HG02623 (cell line): ENCODE measurements around the gene C12orf56.
A peak's percentile ranks its signal among the peaks of the same experiment; 100 is the strongest.
"Not testable (repeated sequence)": the region's sequence is repeated elsewhere in the genome, so short reads cannot be mapped to it uniquely, and the experiment has no call there.

Source experiments
- ATAC-seq: cut with Tn5 transposase; IDR thresholded peaks from one replicate; pipeline ENCODE4 v1.9.1; 2021; ENCODE audit warnings: moderate library complexity; ENCODE audit not compliant: unreplicated experiment

Gene C12orf56

GRCh38 chr12:64318605-64319004, 72.0 kb downstream of the C12orf56 start:
- ATAC-seq, result no peak

DNA sequence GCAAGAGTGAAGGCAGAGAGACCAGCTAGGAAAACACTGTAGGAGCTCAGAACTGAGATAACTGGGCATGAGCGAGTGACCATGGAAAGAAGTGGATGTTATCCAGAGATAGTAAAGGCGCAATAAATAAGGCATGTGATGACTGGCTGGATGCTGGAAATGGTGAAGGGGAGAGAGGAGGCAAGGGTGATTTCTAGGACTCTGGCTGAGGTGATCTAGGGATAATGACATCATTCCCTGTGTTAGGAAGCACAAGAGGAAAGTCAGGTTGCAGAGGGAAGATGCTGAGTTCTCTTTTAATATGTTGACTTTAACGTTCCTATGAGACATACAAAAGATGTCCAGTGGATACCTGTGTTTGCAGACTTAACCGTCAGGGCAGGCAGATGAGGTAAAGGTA, 78.7 kb downstream of the C12orf56 start:
- no peak for ATAC-seq

DNA sequence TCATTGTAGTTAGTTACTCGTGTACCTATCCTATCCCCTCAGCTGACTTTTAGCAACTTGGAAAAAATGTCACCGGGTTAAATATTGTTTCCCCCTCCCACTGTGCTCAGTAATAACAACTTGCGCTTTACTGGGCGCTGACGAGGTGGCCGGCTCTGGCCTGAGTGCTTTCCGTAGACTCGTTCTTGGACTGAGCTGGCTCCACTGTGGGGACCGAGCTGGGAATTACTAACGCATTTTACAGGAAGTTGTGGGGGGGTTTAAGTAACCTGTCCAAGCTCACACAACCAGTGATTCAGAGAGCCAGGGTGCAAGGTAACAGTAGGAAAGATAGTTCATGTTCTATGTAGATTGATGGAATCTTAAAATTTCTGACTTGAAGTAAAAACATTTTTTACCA, 86.0 kb downstream of the C12orf56 start:
- no peak for ATAC-seq

GRCh38 chr12:64299628-64300027, 90.9 kb downstream of the C12orf56 start:
- ATAC-seq, result no peak

DNA sequence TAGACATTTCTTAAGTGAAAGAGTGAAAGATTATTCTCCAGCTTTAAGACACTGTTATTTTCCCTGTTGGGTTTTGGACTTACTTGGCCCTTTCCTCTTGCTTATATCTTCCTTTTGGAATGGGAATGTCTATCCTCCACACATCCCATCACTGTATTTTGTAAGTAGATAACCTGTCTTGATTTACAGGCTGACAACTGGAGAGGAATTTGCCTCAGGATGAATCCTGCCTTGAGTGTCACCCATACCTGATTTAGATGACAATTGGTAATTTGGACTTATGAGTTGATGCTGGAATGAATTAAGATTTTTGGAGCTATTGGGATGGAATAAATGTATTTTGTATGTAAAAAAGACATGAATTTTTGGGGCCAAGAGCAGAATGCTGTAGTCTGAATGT, 94.3 kb downstream of the C12orf56 start:
- ATAC-seq, result no peak

DNA sequence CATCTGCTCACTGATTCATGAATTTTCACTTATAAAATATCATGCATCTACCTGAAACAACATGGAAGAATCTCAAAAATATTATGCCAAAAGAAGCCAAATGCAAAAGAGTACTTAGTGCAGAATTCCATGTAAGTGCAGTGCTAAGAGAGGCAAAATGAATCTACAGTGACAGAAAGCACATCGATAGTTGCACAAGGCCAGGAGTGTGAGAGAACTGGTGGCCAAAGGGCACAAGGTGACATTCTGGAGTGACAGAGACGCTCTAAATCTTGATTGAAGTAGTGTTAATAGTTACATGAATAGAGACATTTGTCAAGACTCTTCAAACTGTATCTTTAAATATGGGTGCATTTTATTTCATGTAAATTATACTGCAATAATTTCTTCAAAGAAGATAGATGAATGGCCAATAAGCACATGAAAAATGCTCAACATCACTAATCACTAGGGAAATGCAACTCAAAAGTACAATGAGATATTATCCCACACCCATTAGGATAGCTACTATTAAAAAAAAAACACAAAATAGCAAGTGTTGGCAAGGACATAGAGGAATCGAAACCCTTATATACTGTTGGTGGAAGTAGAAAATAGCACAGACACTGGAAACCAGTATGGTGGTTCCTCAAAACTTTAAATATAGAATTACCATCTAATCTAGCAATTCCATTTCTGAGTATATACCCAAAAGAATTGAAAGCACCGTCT, 96.7 kb downstream of the C12orf56 start:
- no peak for ATAC-seq

- not testable (repeated sequence) for ATAC-seq
Observed at GRCh38 chr12:64293174-64293573, 97.4 kb downstream of the C12orf56 start.

DNA sequence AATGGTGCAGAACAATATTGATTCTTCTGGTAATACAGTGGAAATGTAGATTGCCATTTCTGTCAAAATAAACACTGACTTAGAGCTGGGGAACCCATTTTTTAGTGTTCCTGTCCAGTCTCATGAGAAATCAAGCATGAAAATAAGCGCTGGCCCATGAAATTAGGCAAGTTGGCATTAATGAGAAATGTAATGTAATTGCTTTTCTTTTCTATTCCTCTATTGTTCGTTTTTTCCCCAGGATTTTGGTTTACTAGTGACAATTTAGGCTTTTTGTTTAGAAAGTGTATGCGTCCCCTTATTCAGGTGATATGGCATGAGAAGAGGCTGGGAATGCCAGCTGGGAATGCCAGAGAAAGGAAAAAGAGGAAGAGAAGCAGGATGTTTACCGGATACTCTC, 104.0 kb downstream of the C12orf56 start:
- no peak for ATAC-seq

DNA sequence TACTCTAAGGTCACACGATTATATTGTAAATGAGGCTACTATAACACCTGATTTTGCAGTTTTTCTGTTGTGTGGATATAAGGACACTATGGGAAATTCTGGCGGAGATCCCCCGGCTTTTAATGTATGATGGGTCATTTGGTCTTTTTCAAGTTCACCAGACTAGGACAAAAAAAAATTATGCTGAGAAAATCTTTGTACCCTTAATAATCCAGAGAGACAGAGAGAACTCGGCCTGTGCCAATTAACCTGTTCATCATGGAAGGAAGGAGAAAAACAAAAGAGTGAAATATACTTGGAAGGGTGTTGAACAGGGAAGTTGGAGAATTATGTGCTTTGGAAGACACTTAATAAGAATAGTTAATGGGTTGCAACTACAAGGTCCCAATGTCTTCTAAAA, 106.3 kb downstream of the C12orf56 start:
- no peak for ATAC-seq

DNA sequence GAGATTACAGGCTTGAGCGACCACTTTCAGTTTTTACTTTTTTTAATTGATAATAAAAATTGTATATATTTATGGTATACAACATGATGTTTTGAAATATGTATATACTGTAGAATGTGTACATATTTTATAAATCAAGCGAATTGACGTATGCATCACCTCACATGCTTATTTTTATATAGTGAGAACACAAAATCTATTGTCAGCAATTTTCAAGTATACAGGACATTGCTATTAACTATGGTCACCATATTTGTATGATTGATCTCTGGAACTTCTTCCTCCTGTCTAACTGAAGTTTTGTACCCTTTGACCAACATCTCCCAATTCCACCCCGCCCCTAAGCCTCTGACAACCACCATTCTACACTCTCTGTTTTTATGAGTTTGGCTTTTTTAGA, 112.1 kb downstream of the C12orf56 start:
- ATAC-seq, result no peak

DNA sequence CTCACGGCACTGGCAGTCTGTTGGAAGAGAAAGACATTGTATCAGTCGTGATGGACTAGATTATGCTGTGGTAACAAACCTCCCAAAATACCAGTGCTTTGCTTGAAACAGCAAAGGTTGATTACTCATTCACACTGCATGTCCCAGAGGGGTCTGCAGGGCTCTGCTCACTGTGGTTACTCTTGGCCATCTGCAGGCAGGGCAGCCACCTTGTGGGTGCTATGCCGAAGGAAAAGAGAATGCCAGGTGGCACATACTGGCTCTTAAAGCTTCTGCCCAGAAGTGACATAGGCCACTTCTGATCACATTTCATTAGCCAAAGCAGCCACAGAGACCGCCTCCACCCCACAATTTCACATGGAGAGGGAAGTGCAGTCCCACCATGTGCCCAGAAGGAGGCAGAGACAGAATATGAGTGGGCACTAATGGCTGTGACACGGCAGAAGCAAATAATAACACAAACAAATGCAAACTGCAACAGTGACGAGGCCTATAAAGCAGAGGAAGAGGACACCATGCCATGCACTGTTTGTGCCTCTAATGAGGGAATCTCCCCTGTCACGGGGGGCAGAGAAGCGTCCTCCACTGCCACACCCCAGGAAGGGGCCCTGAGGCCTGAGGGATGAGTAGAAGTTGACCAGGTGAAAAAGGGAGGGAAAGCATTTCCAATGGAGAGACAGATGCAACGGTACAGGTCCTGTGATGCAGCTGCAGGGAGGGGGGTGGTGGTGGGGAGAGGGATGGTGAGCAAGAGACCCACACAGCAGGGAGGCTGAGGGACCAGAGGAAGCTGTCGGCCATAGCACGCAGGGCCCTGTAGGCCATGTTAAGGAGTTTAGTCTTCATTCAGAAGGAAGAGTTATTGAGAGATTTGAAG, 116.8 kb downstream of the C12orf56 start:
- ATAC-seq, result peak; percentile 60

DNA sequence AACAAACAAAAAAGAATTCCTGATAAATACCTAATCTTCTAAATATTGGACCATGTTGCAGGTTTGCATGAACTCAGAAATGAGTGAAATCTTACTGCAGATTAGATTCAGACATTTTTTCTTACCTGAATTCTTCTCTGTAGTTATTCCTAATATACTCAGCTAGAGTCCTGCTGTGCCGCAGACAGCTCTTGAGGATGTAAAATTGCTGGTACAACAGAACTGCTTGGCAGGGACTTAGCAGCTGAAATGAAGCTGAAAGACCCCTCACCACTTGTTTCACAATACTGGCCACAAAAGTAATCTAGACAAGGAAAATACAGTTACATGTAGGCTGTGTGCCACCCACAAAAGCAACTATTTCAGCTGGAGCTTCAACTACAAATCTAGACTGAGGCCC, 120.1 kb downstream of the C12orf56 start:
- ATAC-seq, result no peak

GRCh38 chr12:64269161-64269560, 121.4 kb downstream of the C12orf56 start:
- ATAC-seq, result no peak

GRCh38 chr12:64268409-64268808, 122.1 kb downstream of the C12orf56 start:
- ATAC-seq, result no peak

DNA sequence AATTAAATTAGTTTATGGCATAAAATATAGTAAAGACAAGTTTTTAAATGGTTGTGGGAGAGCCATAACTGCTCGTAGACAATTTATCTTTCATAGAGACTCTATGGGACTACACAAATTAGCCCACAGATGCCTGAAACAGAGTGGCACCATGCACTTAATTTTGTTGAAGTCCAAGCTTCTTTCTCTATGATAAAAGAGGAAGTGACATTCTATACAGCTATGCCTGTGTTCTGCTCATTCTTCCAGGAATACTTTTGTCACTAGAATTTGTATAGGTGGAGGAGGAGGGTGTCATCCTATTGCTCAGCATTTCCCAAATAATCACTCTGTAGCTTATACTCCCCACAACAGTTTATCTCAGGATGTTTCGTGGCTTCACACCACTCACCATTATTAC, 124.7 kb downstream of the C12orf56 start:
- ATAC-seq, result no peak

DNA sequence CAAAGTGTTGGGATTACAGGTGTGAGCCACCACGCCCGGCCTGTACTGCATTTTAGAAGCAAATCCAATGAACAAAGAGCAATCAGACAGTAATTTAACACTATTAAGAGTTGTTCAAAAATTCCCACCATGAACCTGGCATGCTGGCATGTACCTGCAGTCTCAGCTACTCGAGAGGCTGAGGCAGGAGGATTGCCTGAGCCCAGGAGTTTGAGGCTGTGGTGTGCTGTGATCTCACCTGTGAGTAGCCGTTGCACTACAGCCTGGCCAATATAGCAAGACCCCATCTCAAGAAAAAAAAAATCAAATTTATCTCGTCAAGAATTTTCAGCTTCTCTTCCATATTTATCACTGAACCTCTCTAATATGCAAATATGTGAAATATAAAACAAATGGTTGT, 128.7 kb downstream of the C12orf56 start:
- no peak for ATAC-seq

DNA sequence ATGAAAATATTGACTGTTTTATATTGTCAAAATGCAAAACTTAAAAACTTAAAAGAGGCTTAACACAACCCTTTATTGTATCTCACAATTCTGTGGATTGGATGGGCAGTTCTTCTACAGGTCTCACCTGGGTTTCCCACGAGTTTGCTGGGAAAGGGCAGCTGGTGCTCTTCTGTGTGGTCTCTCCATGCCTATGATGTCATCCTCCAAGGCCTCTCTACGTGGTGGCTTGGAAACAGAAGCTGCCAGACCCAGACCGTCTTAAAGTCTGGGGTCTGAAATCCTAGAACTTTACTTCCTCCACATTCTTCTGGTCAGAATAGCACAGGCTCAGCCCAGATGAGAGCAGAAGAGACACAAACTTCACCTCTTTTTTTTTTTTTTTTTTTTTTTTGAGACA, 132.0 kb downstream of the C12orf56 start:
- no peak for ATAC-seq

GRCh38 chr12:64256166-64256800, 134.3 kb downstream of the C12orf56 start:
- no peak for ATAC-seq

DNA sequence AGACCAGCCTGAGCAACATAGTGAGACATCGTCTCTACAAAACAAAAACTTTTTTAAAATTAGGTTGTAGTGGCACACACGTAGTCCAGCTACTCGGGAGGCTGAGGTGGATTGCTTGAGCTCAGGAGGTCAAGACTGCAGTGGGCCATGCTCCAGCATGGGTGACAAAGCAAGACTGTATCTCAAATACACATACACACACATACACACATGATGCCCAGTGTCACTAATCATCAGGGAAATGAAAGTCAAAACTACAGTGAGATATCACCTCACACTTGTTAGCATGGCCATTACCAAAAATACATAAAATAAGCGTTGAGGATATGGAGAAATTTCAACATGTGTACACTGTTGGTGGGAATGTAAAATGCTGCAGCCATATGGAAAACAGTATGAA, 135.3 kb downstream of the C12orf56 start:
- ATAC-seq, result no peak

- ATAC-seq, result no peak
Observed at GRCh38 chr12:64253356-64253755, 137.2 kb downstream of the C12orf56 start.

DNA sequence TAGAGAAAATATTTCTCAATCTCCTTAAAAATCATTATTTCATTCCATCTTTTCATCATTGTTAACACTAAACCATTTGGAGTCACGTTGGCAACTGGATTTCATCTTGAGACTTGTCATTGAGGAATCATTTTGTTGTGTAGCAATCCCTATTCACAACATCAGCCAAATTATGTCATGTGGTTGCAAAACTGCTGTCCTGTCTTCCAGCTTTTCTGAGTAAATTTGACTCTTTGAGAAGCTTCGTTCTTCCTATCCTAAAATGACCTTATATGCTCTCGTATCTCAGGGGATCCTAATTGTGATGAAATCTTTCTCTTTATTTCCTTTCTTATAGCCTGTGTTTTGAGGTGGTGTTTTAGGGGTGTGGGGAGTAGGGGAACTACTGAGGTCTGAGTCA, 137.9 kb downstream of the C12orf56 start:
- ATAC-seq, result no peak

- ATAC-seq, result no peak
Observed at GRCh38 chr12:64243809-64244208, 146.7 kb downstream of the C12orf56 start.
